CD4-positive, alpha-beta T cell treated with Interleukin-15 for 4 hours (primary cell): Measurements from ENCODE around the gene ATAT1.

Experiments used
- DNase-seq: peaks from one replicate; pipeline ENCODE4 v3.0.0-alpha.2; 2020; ENCODE audit warnings: low spot score

ATAT1 gene

DNA sequence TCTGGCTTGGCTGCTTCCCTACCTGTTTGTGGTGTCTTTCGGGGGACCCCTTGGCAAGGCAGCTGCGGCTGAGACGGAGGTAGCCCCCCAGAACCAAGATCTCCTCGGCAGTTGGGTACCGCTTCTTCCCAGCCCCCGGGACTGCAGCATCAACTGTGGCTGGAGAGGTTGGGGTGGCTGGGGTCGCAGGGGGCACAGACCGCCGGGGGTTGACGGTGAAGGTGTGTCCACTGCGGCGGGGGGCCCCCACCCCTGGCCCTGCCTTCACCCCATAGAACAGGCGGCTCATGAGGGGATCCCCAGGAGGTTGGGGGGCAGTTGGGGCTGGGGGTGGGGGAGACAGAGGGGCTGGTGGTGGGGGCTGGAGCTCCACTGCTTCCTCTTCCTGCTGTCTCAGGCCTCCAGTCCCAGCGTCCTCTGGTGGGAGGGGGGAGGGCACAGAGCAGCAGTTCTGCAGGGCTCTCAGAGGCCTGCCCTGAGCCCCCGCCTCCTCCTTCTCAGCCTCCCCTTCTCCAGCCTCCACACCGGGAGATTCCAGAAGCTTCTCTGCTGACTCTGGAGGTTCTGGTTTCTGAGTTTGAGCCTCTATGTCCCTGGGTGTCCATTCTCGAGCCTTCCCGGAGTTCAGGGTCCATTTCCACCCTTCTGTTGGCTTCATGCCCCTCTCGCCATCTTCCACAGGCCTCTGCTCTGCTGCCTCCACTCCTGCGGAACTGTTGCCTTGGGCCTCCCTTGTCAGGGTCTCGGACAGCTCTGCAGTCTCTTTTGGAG, 57.9 kb downstream of the ATAT1 start:
- DNase-seq: peak; percentile 60

DNA sequence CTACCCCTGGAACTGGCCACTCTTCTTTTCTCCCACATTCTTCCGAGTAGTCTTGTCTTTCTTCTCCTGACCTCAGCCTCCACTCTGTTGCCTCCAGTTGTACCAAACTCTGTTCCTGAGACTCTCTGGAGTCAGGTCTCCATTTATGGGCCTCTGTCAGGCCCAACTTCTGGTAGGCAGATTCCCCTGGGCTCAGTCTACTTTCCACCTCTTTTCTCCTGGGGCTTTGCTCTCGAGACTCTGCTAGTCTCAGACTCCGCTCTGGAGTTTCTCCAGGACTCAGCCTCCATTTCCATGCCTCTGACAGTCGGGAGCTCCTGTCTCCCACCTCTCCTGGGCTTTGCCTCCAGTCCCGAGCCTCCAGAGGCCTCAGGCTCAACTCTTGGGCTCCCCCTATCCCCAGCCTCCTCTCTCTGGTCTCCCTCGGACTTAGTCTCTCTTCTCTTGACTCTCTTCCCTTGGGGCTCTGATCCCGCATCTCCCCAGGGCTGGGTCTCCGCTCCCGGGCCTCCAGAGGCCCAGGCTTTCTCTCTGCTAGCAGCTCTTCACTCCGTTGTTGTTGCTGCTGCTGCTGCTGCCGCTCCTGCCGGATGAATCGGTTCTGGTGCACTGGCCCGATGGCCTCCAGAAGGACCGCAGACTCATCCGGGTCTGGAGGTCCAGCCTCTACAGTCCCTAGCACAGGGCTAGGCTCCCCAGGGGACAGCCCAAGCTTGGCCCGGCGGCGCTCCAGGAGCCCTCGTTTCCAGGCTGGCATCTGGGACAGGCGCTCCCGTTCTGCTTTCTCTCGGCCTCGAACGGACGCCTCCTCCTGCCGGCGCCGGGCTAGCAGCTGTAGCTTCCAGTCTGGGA, 58.7 kb downstream of the ATAT1 start:
- DNase-seq: peak; percentile 26

DNA sequence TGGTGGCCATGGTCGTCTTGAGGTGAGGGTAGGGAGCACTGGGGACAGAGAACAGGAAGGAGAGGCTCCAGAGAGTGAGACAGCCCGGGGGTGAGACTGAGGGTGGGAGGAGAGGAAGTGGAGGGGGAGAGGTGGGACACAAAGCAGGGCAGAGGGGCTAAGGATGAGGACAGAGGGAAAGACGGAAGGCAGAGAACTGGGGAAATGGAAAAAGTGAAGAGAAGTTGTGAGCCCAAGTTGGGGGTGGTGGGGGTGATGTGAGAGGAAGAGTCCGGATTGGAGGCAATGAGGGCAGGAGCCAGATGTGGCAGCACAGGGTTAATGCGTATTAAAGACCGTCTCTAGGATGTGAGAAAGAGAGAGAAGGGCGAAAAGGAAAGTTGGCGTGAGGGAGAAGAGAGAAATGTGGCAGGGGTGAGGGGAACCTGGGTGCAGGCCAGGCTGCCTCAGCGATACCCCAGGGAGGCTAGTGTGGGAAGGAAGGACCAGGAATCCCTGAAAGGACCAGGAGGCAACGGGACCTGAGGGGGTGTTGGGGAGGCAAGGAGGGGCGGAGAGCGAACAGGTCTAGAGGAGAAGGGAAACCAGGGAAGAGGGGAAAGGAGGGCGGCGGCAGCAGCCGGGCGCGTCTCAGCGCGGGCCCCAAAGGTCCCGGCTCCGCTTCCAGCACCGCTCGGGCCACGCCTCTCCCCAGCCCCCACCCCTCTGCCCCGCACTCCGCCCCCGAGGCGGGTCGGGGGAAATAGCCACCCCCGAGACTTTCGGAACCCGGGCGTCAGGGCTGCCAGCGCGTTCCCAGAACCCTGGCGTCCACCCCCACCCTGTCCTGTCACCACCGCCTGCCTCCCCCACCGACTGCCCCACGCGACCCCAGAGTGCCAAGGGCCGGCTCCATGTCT, 59.6 kb downstream of the ATAT1 start, which contains the start of gene PPP1R18:
Gene PPP1R18, minus strand, starts transcription at position 637 of the 899 bp plus-strand sequence. Its CDS starts 627 bp downstream, at position 10.
- peak; percentile 84 for DNase-seq

DNA sequence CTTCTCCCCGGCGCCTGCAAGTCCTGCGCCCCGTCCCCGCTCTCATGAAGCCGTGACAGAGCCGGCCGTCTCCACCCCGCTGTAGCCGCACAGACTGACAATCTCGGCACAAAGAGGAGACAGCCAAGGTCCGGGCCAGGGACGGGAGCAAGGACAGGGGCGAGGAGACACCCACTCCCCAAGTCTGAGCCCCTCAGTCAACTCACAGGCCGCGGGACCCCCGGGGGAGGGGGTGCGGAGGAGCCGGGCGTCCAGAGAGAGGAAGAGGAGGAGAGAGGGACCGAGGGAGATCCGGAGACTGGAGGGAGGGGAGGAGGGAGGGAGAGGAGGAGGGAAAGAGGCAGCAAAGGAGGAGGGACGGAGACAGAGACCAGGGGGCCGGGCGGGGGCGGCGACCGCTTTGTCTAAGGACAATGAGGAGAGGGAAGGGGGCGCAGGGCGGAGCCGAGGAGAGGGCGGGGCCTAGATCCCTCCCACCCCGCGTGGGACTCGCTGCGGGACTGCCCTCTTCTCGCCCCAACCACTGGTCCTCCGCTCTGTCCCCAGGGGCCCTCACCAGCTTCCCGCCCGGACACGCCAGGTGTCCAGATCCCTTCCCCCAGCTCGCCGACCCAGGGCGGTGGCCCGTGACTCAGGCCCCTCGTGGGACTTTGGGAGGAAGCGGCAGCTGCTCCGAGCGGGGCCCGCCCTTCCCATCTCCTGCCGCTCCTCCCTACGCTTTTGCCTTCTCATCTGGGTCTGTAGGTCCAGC, 60.4 kb downstream of the ATAT1 start:
- peak; percentile 78 for DNase-seq

DNA sequence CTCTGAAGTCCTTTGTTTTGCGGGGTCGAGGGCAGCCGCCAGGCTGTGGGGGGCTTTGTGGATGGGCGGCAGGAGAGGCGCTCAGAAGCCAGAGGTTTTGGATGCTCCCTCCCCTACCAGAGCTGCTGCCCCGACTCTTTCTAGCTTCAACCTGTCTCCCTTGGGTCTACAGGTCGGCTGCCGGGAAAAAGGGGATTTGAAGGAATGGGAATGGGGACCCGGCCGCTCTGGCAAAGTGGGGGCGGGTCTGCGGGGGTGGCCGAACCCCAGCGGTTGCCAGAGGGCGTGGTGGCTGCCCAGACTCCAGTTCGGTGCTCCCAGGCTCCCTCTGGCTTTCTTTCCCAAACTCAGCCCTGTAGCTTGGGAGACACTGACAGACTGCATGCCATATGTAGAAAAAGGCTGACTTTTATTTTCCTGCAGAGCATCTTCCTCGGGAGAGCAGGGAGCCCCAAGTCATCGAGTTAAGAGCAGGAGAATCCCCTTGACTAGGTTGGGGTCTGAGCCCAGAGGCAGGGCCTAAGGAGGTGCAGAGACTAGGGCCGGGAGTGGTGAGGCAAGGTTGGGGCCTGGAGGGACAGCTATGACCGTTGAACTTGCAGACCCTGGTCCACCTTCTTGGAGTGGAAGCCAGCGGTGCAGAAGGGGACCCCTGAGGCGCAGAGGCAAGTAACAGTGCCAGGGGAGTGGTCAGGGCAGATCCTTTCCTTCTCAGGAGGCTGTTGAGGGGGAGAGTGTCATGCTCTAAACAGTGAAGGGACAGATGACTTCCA, 61.2 kb downstream of the ATAT1 start:
- DNase-seq: no peak

DNA sequence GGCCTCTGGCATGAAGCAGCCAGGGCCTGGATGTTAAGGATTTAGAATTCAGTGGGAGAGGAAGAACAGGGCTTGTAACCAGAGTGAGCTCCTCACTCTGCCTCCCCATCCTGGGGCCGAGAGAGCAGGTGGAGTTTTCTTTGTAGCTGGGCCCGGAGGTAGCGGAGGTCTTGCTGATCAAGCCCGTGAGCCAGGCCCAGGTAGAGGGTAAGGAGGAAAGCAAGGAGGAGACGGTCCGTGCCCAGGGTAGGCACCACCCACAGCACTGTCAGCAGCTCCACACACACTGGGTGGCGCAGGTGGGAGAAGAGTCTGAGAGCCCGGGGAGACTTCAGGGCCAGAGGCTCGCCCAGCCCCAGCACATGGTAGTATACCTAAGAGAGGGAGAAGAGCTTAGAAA, 61.9 kb downstream of the ATAT1 start:
- no peak for DNase-seq

DNA sequence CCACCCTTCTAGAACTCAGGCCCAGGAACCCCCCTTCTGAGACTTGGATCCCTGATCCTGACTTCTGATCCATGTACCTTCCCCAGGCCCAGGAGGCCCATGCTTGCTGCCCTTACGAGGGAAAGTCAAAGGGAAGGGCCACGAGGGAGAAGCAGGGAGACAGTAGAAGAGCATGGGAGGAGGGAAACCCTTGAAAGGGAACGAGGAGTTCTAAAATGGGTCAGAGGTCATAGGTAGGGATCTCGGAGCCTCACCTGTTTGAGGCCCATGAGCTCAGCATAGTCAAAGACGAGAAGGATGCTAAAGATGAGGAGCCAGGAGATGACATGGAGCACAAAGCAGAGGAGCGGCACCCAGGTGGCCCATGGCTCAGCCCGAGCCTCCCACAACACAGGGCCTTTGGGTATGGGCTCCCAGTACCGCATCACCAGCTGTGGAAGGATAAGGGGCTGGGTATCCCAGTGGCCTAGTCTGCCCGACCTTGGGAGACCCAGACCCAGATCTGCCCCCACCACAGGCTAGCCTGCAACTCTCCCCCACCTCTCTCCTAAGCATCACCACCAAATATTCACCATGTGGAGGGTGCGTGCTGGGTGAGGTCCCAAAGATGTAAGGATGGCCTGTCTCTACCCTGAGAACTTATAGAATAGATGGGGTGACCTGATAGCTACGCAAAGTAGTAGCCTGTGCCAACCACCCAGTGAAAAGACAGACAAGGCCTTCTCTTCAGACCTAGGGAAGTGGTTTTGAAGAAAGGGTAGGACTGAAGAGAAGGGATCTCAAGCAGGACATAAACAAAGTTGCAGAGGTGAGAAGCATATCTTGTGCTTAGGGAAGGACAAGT, 62.6 kb downstream of the ATAT1 start:
- DNase-seq: no peak

DNA sequence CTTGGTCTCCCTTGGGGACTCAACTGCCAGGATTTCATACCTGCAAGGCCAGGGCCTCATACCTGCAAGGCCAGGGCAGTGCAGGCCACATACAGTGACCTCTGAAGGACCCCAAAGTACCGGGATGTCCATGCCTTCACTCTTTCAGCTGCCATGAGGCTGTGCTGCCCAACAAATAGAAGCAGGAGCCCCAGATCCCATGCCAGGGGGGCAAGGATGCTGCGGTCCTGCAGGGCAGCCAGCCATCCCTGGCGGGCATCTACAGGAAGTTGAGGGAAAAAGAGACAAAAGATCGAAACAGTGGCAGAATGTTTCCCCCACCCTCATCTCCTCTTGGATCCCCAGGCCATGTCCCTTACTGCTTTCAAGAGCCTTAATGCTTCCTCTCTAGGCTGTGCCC, 63.3 kb downstream of the ATAT1 start:
- no peak for DNase-seq

DNA sequence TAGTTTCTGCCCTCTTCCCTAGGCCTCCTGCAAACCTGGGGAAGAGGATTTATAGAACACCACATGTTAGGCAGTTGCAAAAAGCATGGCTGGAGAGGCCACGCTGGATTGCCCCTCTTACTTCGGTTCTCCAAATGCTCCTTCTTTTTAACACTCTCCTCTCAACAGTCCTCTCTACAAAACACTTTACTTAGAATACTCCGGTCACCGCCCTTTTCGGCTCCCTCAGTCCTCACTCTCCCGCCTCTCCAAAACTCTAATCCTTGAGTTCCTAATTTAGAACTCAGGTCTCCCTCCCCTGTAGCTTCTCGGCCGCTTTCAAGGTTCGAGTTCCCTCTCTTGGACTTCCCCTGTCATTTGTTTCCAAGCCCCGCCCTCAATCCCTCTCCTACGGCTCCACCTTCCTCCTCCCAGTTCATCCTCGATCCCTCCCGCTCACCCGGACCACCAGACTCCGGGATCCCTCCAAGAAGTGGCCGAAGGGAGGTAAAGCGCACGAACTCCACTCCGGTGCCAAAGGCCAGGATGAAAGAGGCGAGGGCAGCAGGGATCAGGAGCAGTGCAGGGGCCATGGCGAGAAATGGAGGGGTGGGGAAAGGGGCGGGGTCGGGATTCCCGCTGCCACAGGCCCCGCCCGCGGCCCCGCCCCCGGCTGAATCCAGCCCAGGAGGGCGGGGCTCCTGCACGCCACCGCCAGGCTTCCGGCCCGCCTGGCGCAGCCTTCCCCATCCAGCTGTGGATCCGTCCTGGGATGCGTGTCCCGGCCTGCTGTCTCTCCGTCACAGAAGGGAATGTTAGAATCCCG, 63.9 kb downstream of the ATAT1 start, which contains the start of gene NRM:
Gene NRM, minus strand, starts transcription at position 582 of the 805 bp plus-strand sequence. Its CDS starts 10 bp downstream, at position 572.
- DNase-seq: peak; percentile 62

DNA sequence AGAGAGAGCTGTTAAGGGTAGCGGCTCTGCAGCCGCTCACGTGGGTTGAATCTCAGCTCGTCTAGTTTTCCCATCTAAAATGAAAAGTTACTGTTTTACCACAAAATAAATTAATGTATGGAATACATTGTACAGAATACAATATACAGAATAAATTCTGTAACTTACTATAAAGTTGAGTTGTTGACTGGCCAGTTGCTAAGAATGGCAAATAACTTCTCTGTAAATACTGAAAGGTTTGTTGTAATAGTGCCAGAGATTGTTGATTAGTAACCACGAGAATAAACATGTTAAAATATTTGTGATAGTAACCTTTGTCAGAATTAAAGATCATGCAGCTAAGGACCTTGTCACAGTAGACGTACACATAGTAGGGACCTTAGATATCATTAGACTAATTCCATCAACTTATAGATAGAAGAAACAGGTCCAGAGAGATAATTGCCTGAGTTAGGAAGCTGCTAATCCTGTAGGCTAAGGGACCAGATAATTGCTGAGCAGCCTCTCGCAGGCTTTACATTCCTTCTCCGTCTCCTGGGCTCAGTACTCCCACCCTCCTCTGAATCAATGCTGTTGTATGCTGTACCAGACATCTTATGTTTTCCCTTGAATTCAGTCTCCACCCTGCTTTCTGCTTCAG, 64.7 kb downstream of the ATAT1 start:
- no peak for DNase-seq
